HFF-Myc (cell line): ENCODE measurements around the gene KIAA0930.
"Not testable (repeated sequence)": the region's sequence is repeated elsewhere in the genome, so short reads cannot be mapped to it uniquely, and the experiment has no call there.

ENCODE experiments used
- DNase-seq: peaks from one replicate; pipeline ENCODE4 v3.0.0-alpha.2; 2011; ENCODE audit warnings: low read depth; ENCODE audit errors: extremely low read depth
- H3K4me3 ChIP-seq: replicated peaks from 2 replicates; pipeline ENCODE4 v1.5.1; 2011; ENCODE audit warnings: low read depth, mild to moderate bottlenecking, control low read depth, low read length
- CTCF ChIP-seq: IDR thresholded peaks from 2 replicates; pipeline ENCODE4 v1.5.1; 2012; ENCODE audit warnings: mild to moderate bottlenecking, low read depth, low read length, control low read depth; ENCODE audit errors: missing control alignments

KIAA0930 gene

GRCh38 chr22:45196308-45196707 lies 44.4 kb downstream of the KIAA0930 start:
- no peak for DNase-seq
- no peak for TF ChIP-seq CTCF
- H3K4me3 ChIP-seq = no peak overlapping the region

GRCh38 chr22:45195616-45196015 lies 45.1 kb downstream of the KIAA0930 start:
- no peak for TF ChIP-seq CTCF
- no peak for DNase-seq
- H3K4me3 ChIP-seq = no peak overlapping the region

GRCh38 chr22:45194686-45195085 lies 46.0 kb downstream of the KIAA0930 start:
- no peak for DNase-seq
- H3K4me3 ChIP-seq = no peak overlapping the region
- no peak for TF ChIP-seq CTCF

GRCh38 chr22:45192701-45193187 lies 48.0 kb downstream of the KIAA0930 start:
- H3K4me3 ChIP-seq = no peak overlapping the region
- peak; percentile 13 for TF ChIP-seq CTCF
- no peak for DNase-seq

GRCh38 chr22:45191746-45192145 lies 48.9 kb downstream of the KIAA0930 start:
- not testable (repeated sequence) for DNase-seq, H3K4me3 ChIP-seq

GRCh38 chr22:45190202-45190872 lies 50.4 kb downstream of the KIAA0930 start:
- DNase-seq = no peak
- TF ChIP-seq CTCF = no peak
- H3K4me3 ChIP-seq = no peak overlapping the region

- no peak overlapping the region for H3K4me3 ChIP-seq
- TF ChIP-seq CTCF = no peak
- DNase-seq = no peak
Measured at GRCh38 chr22:45188779-45189178, 51.9 kb downstream of the KIAA0930 start.
